A172 (cell line): Measurements from ENCODE around the gene ATP10A. TPM values are rescaled to one million over a fixed set of nuclear protein-coding genes. Genes with fewer than 3 reads are reported as not detected.
"Not testable (repeated sequence)": the region's sequence is repeated elsewhere in the genome, so short reads cannot be mapped to it uniquely, and the experiment has no call there.

ENCODE experiments used
- DNase-seq: peaks from one replicate; pipeline ENCODE4 v3.0.0-alpha.2; 2015; ENCODE audit warnings: low spot score
- total RNA-seq: library from RNA; depleted of rRNA; stranded (reverse); fragments of >200 nt; shearing (Covaris generic); gene quantifications from 2 replicates; pipeline ENCODE4 v1.2.3, GENCODE V29; 2014

The ATP10A gene
- total RNA-seq, 1 experiment from 2014 or later = not detected

GRCh38 chr15:25775317-25775912, 87.7 kb downstream of the ATP10A start:
- no peak for DNase-seq

GRCh38 chr15:25774871-25775270, 88.3 kb downstream of the ATP10A start:
- DNase-seq = no peak

GRCh38 chr15:25773248-25773647, 89.9 kb downstream of the ATP10A start:
- DNase-seq = no peak

GRCh38 chr15:25772500-25772899, 90.6 kb downstream of the ATP10A start:
- no peak for DNase-seq

- DNase-seq = not testable (repeated sequence)
Observed at GRCh38 chr15:25771736-25772135, 91.4 kb downstream of the ATP10A start.

- no peak for DNase-seq
Observed at GRCh38 chr15:25771338-25771706, 91.8 kb downstream of the ATP10A start.

- DNase-seq = no peak
Observed at GRCh38 chr15:25770618-25771337, 92.3 kb downstream of the ATP10A start.

- no peak for DNase-seq
Observed at GRCh38 chr15:25770031-25770430, 93.1 kb downstream of the ATP10A start.

GRCh38 chr15:25768271-25768670, 94.9 kb downstream of the ATP10A start:
- DNase-seq = no peak

GRCh38 chr15:25767356-25768151, 95.6 kb downstream of the ATP10A start:
- no peak for DNase-seq

GRCh38 chr15:25766417-25766816, 96.7 kb downstream of the ATP10A start:
- no peak for DNase-seq

GRCh38 chr15:25764980-25765735, 98.0 kb downstream of the ATP10A start:
- DNase-seq = no peak

- DNase-seq = no peak
Observed at GRCh38 chr15:25763954-25764353, 99.2 kb downstream of the ATP10A start.

GRCh38 chr15:25763331-25763751, 99.8 kb downstream of the ATP10A start:
- no peak for DNase-seq

GRCh38 chr15:25761971-25762662, 101.0 kb downstream of the ATP10A start:
- no peak for DNase-seq

- DNase-seq = no peak
Observed at GRCh38 chr15:25759421-25759820, 103.7 kb downstream of the ATP10A start.

- not testable (repeated sequence) for DNase-seq
Observed at GRCh38 chr15:25758612-25759011, 104.5 kb downstream of the ATP10A start.

- DNase-seq = no peak
Observed at GRCh38 chr15:25743548-25744275, 119.4 kb downstream of the ATP10A start.

- no peak for DNase-seq
Observed at GRCh38 chr15:25742776-25743547, 120.2 kb downstream of the ATP10A start.
